ENCODE data around the gene MRPL53. TPM values are rescaled to one million over a fixed set of nuclear protein-coding genes. Genes with fewer than 3 reads are reported as not detected.

MRPL53 gene
- total and polyA plus RNA-seq, 2 of the 13 experiments (the other 11 are each of a cell fraction or from before 2014, with no cell fraction given): 34.3 to 51.9 TPM

DNA sequence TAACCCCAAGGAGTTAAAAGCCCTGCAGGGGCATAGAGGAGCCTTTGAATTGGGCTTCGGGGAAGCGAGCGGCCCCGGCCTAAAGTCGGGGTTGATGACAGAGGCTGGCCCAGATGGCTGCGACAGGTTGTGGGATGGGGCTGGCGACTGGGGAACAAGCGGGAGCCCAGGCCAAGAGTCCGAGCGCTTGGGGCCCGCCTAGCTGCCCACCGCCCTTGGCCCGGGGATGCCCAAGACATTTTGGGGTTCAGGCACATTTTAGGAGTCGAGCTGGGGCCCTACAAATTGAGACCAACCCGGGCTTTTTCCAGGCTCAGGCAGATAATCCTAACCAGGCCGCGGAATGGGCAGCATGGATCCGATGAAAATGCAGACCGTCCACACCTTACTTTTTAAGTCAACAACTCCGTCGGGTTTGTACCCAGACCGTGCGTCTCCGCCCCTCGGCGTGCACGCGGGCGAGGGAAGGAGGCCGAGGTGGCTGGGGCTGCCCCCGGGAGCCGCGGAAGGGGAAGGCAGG lies 31.2 kb downstream of the MRPL53 start (continued):
- TF ChIP-seq, protein P1, sequence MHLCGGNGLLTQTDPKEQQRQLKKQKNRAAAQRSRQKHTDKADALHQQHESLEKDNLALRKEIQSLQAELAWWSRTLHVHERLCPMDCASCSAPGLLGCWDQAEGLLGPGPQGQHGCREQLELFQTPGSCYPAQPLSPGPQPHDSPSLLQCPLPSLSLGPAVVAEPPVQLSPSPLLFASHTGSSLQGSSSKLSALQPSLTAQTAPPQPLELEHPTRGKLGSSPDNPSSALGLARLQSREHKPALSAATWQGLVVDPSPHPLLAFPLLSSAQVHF (CRISPR knock-in tag; IDR thresholded peaks at IDR 0.05): 0 out of 2 replicates have a peak, but pooled peaks have one; percentile 15
- 0 out of 2 replicates have a peak, but pooled peaks have one; percentile 12 for TF ChIP-seq ZNF33A (CRISPR knock-in tag; IDR thresholded peaks at IDR 0.05; ENCODE audit: borderline replicate concordance)
- TF ChIP-seq ZNF878 (CRISPR knock-in tag; IDR thresholded peaks at IDR 0.05): 0 out of 2 replicates have a peak, but pooled peaks have one; percentile 6
- TF ChIP-seq ONECUT2 (CRISPR knock-in tag; IDR thresholded peaks at IDR 0.05): no peak
- TF ChIP-seq HOXA9 (CRISPR knock-in tag; IDR thresholded peaks at IDR 0.05; ENCODE audit: borderline replicate concordance): 0 out of 2 replicates have a peak, but pooled peaks have one; percentile 59
- TF ChIP-seq ARID2 (CRISPR knock-in tag; IDR thresholded peaks at IDR 0.05; ENCODE audit: borderline replicate concordance): 0 out of 2 replicates have a peak, but pooled peaks have one; percentile 3
- TF ChIP-seq RBFOX2 (IDR thresholded peaks at IDR 0.05; ENCODE audit: low read depth, low read length): no peak
- no peak for TF ChIP-seq CHD2 (IDR thresholded peaks at IDR 0.05; ENCODE audit: low read depth, low read length)
- TF ChIP-seq SAFB2 (CRISPR knock-in tag; IDR thresholded peaks at IDR 0.05; ENCODE audit: borderline replicate concordance, low read depth): no peak
- TF ChIP-seq ZFP37 (CRISPR knock-in tag; IDR thresholded peaks at IDR 0.05; ENCODE audit: borderline replicate concordance): 0 out of 2 replicates have a peak, but pooled peaks have one; percentile 19
- no peak for TF ChIP-seq ZNF614 (CRISPR knock-in tag; IDR thresholded peaks at IDR 0.05; ENCODE audit: borderline replicate concordance)
- 0 out of 2 replicates have a peak, but pooled peaks have one; percentile 7 for TF ChIP-seq NRL (CRISPR knock-in tag; IDR thresholded peaks at IDR 0.05; ENCODE audit: borderline replicate concordance)
- TF ChIP-seq, protein P2, sequence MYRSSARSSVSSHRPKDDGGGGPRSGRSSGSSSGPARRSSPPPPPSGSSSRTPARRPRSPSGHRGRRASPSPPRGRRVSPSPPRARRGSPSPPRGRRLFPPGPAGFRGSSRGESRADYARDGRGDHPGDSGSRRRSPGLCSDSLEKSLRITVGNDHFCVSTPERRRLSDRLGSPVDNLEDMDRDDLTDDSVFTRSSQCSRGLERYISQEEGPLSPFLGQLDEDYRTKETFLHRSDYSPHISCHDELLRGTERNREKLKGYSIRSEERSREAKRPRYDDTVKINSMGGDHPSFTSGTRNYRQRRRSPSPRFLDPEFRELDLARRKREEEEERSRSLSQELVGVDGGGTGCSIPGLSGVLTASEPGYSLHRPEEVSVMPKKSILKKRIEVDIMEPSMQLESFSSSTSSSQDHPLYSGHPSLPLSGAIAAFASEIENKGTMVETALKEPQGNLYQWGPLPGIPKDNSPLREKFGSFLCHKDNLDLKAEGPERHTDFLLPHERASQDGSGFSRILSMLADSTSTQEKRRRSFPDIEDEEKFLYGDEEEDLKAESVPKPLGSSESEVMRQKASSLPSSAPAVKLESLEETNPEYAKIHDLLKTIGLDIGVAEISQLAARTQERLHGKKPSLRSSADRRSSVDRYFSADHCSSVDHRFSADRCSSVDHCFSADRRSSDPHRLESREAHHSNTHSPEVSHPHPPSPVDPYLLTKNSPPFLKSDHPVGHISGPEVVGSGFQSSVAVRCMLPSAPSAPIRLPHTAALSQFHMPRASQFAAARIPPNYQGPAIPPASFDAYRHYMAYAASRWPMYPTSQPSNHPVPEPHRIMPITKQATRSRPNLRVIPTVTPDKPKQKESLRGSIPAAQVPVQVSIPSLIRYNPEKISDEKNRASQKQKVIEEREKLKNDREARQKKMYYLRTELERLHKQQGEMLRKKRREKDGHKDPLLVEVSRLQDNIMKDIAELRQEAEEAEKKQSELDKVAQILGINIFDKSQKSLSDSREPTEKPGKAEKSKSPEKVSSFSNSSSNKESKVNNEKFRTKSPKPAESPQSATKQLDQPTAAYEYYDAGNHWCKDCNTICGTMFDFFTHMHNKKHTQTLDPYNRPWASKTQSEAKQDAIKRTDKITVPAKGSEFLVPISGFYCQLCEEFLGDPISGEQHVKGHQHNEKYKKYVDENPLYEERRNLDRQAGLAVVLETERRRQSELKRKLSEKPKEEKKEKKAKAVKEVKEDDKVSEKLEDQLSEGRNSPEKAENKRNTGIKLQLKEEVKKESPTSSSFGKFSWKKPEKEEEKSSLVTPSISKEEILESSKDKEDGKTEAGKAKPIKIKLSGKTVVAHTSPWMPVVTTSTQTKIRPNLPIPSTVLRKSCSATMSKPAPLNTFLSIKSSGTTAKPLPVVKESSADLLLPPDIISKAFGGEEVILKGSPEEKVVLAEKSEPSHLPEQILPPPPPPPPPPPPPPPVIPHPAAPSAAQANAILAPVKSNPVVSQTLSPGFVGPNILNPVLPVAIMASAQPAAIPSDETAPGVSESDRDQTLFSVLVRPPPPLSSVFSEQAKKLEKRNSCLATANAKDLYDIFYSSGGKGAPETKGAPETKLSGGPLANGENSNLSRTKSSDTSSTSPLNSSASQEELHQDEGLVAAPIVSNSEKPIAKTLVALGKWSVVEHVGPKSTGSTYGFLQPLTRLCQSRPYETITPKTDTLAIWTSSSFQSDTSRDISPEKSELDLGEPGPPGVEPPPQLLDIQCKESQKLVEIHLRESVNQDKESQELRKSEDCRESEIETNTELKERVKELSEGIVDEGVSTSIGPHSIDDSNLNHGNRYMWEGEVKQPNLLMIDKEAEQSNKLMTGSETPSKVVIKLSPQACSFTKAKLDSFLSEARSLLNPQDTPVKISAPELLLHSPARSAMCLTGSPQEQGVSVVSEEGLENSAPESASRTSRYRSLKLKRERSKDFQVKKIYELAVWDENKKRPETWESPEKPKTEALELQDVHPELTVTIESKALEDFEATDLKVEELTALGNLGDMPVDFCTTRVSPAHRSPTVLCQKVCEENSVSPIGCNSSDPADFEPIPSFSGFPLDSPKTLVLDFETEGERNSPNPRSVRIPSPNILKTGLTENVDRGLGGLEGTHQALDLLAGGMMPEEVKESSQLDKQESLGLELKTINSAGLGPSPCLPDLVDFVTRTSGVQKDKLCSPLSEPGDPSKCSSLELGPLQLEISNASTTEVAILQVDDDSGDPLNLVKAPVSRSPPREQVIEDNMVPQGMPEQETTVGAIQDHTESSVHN (CRISPR knock-in tag; IDR thresholded peaks at IDR 0.05): 0 out of 2 replicates have a peak, but pooled peaks have one; percentile 24
- 0 out of 2 replicates have a peak, but pooled peaks have one; percentile 2 for TF ChIP-seq ZXDC (CRISPR knock-in tag; IDR thresholded peaks at IDR 0.05)
- no peak for TF ChIP-seq KLF9 (CRISPR knock-in tag; IDR thresholded peaks at IDR 0.05; ENCODE audit: low read depth)

All from HepG2 (cell line).